IPS-NIHi7 (cell line): Measurements from ENCODE around the gene SMIM1.

Experiments
- DNase-seq: peaks from one replicate; pipeline ENCODE4 v3.0.0; 2012; ENCODE audit warnings: mixed read lengths; ENCODE audit errors: extremely low spot score

Gene SMIM1

DNA sequence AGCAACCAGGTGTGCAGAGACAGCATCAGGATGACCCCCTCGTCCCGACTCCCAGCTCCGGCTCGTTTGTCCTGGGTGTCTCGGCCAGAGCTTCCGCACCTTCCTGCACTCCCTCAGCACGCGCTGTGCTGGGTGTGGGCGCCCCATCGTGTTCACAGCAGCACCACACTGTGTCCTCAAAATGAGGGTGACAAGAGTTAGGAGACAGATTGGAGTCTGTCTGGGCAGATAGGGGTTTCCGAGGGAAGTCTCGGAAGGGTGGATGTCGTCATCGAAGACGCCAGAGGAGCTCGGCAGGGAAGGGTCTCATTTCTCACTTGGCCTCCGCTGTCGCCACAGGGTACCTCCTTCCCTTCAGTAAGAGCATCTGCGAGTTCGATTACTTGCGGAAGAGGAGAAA is 16.2 kb upstream of the SMIM1 start:
- DNase-seq = no peak

DNA sequence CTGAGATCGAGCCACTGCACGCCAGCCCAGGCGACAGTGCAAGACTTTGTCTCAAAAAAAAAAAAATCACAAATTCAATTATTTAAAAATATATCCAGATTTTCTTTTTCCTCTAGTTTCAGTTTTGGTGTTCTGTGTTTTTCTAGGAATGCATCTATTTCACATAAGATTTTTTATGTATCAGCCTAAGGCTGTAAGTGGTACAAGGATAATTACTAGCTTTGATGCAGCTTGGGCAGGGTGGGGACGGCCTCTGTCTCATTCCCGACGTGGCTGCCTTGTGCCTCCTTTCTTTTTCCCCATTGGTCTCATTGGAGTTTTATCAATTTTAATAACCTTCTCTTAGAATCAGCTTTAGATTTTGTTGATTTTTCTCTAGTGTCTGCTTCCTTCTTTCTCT is 13.4 kb upstream of the SMIM1 start:
- no peak for DNase-seq

DNA sequence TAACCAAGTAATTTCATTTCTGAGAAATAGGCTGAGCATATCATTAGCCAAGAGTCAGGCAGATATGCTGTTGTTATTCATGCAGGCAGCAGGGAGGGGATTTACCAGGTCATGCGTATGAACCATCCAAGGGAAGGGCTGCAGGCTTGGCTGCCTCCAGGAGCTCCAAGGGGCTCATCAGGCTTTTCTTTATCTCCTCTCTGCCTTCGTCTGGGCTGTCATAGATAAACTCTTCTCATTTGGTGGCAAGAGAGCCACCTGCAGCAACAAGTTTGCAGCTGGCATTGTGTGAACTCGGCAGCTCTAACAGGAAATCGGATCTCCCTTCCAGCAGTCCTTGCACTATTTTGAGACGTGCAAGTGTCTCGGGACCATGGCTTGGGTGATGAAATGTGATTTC is 12.8 kb upstream of the SMIM1 start:
- DNase-seq = no peak

DNA sequence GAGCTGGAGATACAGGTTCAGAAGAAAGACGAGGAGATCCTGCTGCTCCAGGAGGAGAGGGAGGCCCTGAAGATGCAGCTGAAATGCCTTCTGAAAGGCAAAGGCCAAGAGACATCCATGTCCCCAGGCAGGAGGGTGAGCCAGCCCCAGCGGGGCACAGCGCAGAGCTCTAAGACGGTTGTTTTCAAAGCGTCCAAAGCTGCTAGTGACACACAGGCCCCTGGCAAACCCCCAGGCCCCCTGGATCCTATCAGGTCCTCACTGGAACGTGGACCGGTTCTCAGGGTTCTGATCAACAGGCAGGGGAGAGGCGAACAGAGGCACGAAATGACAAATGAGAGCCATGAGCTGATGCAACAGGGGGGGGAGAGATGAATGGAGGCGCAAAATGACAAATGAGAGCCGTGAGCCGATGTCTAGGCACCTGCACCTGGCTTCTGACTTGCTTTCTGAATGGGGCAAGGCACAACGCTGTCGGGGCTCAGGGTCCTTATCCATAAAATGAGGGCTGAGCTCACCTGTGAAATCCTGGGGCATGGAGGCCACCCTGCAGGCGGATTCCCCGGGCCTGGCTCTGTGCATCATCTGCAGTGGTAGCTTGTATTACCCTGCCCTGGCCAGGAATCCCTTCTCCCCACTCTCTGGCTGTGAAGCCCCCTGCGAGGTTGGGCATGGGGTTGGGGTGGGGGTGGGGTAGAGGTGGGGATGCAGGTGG is 11.1 kb upstream of the SMIM1 start:
- DNase-seq = no peak

DNA sequence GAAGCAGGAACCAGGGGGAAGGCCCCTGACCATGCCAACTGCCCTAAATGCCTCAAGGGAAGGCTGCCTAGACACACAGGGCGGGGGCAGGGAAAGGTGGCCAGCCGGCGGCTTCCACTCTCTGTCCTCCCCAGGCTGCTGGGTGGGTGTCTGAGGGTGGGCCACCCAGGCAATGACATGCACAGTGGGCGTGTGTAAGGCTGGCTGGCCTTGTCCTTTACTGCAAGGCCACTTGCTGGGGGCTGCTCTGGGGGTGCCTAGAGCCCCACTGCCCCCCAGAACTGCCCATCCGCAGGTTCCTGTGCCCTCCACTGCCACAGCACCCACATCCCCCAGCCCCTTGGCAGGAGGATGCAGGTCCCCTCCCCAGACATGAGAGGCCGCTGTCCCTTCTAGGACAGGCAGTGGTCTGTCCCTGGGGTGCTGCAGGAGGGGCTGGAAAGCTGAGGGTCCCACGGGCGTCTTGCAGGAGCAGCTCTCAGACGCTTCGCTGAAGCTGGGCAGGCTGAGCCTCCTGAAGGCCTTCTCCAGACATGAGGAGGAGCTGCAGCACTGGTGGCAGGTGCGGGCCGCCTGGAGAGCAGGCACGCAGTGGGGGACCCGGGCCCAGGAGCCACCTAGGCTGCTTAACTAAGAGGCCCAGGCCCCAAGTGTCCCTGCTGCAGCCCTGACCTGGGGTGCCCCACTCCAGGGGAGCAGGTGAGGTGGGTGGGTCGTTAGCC is 10.2 kb upstream of the SMIM1 start:
- DNase-seq = no peak

DNA sequence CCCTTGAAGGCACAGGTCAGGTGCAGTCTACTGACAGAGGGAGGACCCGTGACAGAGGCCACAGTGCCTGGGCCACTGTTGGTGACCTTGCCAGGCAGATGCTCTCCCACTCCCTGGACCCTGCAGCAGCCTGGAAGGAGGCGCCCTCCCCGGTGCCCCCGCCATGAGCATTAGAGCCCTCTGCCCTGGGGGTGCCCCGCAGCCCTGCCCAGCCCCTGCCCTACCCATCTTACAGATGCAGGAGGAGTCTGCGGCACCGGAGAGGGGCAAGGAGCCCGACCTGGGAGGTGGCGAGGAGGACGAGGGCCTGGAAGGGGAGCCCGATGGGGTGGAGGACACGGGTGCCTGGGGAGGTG is 9.7 kb upstream of the SMIM1 start:
- no peak for DNase-seq

DNA sequence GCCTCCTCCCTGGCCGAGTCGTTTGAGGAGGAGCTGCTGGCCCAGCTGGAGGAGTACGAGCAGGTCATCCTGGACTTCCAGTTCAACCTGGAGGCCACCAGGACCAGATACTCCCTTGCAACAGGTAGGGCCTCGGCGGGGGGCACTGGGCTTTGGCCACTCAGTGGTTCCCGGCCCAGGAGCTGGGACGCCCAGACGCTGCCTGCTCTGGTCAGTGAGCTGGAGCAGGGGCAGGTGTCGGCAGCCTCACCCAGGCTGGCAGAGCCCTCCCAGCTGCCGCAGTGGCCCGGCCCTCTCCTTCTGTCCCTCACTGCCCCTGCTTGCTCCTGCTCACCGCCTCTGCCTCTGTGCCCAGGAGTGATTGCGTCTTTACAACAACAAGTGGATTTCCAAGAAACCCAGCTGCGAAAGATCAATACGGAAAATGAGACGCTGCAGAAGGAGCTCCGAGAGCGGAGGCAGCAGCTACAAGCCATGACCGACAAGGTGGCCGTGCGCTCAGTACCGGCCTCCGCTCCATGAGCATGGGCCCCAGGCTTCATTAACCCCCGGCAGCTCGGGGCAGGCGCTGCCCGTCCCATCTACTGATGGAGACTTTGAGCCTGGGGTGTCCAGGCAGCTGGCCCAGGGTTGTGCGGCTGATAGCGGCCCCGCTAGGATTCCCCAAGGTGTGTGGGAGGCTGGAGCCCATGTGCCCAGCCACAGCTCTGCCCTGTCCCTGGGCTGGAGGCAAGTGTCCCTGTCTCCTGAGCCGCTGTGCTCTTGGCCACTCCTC is 9.0 kb upstream of the SMIM1 start:
- no peak for DNase-seq

DNA sequence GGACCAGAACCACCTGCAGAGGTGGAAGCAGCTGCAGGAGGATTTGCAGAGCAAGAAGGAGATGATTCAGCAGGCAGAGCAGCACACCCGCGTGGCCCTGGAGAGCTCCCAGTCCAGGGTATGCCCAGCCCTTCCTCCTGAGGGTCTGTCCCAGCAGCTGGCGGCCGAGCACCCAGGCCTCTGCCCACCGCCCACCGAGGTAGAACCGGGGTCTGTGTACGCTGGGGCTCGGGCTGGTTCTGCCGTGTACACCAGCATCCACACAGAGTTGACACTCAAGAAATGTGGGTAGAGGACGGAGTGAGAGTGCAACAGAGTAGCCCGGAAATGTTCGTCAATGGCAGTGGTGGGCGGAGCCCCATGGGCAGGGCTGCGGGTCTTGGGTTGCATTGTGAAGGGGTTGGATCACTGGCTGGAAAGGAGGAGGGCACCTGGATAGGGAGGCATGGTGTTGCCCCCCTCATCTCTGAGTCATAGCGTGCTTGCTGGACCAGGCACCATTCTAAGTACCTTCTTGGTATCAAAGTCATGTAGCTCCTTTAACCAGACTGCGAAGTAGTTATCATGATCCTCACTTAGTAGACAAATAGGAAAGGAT is 5.1 kb upstream of the SMIM1 start:
- DNase-seq = no peak

DNA sequence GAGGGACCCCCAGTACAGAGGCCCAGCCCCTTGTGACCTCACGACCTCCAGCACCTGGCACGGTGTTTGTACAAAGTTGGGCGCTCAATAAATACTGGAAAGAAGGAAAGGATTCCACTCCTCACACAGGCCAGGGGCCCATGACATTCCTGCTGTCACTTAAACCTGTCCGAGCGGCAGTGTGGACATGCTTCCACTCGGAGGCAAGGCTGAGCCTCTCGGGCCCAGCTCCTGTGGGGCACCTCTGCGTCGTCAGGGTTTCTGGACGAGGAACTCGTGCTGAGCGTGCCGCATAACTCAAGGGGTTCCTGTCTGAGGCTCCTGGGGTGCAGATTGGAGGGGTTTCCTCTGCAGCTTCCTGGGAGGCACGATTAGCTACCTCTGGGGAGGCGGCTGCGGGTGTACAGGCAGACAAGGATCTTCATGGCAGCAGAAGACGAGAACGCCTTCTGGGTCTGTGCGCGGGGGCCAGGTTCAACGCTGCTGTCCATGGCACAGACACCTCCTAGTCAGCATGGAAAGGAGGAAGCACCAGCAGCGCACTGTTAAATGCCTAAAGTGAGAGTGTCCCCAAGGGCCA is 3.6 kb upstream of the SMIM1 start:
- no peak for DNase-seq

DNA sequence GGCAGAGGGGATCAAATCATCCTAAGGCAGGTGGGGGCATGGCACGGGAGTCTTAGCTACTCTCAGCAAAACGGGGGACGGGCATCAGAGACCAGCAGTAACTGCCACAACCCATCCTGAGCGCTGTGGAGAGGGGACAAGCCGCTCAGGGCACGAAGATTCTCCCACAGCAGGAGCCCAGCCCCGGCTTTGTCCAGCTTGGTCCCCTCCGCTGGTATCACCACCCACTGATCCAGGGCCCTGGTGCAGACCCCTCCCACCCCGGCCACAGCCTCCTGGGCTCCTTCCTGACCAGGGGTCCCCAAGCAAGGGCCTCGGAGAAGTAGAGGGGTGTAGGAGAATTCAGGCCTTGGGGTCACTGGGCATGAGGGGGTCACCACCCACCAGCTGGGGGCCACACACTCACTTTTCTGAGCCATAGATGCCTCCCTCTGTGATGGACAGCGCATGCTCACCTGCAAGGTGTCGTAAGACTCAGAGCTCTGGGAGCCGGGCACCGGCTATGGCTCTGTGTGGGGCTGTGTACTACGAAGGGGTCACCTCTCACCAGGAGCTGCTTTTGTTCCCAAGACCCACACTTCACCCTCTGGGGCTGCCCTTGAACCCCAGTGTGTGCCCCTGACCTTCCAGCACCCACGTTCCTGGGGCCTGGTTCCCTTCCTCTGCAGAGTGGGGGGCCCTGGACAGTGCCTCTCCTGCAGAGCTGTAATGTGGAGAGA is 2.3 kb upstream of the SMIM1 start:
- DNase-seq = no peak

DNA sequence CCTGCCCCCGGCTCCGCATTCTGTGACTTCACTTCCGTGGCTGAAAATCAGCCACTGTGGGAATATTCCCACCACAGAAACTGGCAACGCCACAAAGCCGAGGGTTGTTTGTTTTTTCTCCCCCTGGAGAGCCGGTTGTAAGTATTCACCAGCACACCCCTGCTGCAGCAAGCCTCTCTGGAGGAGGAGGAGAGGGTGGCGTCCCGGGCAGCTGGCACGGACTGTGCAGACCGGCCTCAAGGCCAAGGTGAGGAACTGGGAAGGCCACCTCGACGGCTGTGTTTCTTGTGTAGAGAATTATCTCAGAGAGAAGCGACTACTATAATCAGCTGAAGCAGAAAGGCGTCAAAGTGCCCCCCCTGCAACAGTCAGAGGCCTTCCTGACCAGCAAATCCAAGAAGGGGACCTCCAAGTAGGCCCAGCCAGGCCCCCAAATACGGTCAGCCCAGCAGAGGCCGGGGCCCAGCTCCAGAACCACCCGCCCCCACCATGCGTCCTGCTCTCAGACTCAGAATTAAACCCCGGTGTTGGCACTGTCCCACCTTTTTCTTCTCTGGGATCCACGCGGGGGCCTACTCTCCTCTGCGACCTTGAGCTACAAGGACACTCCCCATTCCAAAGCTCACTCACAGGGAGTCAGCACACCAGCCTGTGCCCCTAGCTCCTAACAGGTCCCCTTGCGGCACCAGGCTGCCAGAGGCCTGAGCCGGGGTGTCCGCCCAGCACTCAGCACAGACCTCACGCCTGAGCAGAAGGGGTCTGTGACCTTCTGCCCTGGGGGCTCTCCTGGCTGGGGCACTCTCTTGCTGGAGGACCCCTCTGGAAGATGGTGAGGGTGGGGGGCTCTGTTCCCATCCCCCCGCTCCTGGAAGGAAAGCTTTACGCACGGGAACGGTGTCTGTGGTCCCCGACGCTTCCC is 1.2 kb upstream of the SMIM1 start:
- peak; percentile 56 for DNase-seq

DNA sequence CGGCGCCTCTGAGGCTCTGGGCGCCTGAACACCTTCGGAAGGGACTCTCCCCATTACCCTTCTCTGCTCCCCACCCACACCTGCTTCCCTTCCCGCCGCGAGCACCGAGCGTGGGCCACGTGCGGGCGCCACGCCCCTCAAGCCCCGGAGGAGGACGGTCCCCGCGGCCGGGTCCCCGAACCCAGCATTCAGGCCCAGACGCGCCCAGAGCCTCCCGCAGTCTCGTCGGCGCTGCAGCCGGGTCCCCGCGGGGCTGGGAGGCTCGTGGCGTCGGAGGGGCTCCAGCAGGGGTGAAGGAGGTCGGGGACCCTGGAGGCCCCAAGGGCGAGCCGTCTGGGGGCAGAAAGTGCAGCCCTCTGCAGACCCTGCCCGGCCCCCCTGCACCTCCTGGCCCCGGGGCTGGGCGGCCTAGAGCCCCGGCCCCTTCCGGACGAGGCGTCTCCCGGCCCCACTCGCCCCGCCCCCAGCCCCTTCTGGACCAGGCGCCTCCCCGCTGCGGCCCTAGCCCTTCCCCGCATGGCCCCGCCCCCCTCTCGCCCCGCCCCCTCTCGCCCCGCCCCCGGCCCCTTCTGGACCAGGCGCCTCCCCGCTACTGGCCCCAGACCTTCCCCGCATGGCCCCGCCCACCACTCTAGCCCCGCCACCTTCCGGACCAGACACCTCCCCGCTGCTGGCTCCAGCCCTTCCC is 378 bp upstream of the SMIM1 start:
- peak; percentile 100 for DNase-seq

DNA sequence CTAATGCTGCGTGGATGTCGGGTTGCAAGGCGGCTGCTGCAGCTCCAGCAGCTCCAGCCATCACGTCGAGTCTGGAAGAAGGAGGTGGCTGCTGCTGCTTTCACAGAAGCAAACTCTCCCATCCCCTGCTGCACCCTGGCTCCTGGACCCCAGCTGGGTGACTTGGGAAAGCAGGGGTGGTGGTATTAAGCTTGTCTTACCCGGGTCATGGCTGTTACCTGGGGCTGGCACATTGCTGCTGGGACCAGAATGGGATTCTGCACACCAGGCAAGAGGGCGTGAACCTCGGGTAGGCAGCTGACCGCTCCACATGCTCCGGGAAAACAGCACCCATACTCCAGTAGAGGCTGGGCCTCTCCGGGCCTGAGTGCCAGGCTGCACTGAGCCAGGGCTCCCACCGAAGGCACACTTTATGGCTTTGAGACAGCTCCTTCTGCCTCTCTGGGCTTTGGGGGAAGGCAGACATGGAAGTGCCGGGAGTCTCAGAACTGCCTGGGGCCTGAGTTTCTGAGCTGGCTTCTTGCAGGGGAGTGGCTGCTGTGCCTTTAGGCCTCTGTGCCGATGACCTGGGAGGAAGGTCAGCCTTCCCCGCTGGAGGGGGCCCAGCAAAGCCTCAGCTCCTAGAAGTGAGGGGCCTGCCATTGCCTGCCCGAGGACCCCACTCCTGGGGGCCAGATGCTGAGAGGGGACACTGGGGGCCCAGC is 1.2 kb downstream of the SMIM1 start:
- DNase-seq = no peak

DNA sequence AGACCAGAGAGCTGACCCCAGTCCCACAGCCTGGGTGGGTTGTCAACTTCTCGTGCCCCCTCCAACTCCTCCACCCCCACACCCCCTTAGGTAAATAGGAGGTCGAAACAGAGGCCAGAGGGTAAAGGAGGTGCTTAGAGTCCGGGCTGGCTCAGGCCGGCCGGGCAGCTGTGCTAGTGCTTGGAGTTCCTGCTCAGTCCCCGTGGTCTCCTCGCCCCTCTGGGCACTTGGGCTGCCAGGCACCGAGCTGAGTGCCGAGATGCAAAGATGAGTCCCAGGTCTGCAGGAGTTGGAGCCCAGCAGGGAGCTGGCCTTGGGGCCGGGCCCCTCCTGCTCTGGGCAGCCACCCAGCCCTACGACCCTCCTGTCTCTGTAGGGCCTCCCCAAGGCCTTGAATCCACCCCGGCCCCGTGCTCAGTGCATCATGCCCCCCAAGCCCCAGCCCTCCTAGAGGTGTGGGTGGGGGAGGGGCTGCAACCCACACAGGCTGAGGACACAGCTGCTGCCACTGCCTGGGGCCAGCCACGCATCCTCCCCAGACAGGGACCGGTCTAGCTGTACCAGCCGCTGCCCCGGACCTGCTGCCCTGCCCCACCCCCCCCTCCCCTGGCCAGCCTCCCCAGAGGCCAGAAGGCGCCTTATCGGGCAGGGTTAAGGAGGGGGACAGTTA is 1.9 kb downstream of the SMIM1 start:
- no peak for DNase-seq

DNA sequence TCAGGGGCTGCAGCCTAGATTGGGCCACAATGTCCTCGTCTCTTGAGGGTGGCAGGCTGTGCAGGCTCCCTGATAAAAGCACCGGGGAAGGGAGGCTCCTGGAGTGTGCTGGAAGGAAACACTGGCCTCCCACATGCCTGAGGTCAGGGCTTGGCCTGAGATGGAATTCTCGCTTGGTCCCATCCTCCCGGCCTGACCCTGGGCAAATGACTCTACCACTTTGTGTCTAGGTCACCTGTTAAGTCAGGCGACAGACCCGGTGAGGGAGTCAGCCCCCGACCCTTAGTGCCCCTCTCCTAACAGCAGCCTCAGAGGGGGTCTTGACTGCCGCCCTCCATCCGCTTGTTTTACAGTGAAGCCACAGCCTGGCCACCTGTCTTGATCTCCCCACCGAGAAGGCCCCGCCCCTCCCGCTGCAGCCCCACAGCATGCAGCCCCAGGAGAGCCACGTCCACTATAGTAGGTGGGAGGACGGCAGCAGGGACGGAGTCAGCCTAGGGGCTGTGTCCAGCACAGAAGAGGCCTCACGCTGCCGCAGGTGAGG is 2.5 kb downstream of the SMIM1 start:
- no peak for DNase-seq

DNA sequence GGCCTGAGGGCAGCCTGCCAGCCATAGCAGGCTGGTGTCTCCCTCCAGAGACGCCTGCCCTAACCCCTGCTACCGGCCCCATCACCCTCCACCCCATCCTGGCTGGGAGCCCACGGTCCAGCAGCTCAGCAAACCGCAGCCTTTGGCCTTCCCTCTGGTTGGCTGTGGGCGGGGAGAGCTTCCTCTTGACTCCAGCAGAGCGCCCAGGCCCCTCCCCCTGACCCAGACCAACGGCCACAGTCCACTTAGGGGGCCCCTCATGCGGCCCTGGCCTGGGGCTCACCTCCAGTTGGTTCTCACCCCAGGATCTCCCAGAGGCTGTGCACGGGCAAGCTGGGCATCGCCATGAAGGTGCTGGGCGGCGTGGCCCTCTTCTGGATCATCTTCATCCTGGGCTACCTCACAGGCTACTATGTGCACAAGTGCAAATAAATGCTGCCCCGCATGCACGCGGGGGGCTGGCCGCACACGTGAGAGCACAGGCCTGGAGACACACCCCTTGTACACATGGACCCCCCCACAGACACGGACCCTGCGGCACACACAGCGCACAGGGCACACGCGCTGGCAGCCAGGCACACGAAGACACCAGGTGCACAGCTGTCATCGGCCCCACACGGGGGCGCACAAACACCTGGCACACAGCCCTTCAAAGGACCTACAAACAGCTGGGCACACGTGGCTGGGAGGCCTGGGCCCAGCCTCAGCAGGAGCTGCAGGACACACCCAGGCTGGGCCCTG is 3.1 kb downstream of the SMIM1 start:
- peak; percentile 80 for DNase-seq

DNA sequence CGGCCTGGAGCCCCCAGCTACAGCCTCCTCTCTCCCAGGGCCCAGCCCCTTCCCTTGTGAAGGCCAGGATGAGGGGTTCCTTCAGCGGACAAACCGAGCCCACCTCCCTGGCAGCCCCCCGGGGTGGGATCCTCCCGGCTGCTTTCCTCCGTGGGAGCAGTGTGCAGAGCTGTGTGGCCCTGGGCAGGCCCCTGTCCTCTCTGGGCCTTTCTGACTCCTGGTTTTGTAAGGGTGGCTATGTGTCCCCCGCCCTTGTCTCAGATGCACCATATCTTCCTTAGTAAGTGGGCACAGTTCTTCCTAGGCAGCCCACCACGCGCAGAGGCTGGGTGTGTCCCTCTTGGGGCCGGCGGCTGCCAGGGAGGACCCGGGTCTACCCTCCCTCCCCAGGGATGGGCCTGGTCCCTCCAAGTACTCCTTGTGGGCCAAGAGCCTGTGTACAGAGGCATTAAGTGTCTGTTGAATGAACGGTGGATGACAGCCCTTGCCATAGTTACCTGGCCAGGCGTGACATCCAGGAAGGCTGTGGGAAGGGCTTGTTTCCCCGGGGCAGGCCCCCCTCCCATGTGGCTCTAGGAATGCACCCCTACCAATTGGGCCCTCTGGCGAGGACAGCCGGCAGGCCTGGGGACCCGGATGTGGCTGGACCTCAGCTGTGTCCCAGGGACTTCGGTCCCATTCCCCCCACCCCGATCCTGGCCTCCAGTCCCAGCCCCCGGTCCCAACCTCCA is 3.8 kb downstream of the SMIM1 start:
- no peak for DNase-seq
